ENCODE measurements around the gene FETUB.
A peak's percentile ranks its signal among the peaks of the same experiment; 100 is the strongest.

The FETUB gene

GRCh38 chr3:186636536-186636935 lies 3.7 kb upstream of the FETUB start:
- DNase-seq (ENCODE audit: low spot score): no peak

DNA sequence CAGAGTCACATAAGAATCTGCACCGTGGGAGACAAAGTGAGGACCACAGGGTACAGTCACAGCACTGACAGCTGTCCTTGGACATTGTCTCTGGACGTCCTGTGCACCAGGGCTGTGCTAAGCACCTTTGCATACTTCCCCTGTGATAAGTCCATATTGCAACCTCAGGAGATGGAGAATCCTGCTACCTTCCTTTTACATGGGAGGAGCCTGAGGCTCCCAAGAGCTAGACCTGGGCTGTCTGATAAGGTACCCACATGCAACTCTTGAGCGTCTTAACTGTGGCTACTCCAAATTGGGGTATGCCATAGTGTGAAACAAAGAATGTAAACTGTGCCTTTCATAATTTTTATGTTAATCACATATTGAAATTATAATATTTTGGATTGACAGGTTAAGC lies 2.5 kb upstream of the FETUB start:
- DNase-seq (ENCODE audit: low spot score): no peak

- DNase-seq (ENCODE audit: low spot score): no peak
Observed at GRCh38 chr3:186638259-186638658, 1.9 kb upstream of the FETUB start.

- DNase-seq (ENCODE audit: low spot score): no peak
Observed at GRCh38 chr3:186640473-186640818, 247 bp downstream of the FETUB start.

DNA sequence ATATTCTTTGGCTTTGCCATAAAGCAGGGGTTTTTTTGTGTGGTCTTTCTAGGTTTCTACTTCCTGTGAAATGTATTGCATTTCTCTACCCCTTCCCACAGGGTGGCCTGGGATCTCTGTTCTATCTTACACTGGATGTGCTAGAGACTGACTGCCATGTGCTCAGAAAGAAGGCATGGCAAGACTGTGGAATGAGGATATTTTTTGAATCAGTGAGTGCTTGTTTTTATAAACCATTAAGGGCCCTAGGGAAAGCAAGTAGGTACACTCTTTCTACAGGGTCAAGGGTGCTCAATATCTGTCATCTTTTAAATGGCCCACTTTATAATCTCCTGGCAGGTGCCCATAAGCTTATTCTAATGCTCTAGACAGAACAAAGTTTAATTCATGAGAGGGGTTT lies 730 bp downstream of the FETUB start:
- no peak for DNase-seq (ENCODE audit: low spot score)

DNA sequence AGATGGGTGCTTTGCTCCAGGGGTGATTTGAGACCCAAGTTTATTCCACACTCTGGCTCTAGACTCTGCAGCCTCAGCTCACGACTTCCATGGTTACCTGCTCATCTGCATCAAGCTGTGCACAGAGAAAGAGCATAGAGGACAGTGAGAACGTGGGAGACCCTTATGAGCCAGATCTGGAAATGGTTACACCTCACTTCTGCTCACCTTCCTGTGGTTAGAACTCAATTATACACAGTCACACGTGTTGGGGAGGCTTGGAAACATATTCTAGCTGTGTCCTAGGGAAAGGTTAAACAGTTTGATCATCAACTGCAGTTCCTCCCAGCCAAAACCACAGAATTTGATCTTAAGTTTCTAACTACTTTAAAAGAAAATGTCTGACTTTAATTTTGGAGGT lies 1.8 kb downstream of the FETUB start:
- no peak for DNase-seq (ENCODE audit: low spot score)

DNA sequence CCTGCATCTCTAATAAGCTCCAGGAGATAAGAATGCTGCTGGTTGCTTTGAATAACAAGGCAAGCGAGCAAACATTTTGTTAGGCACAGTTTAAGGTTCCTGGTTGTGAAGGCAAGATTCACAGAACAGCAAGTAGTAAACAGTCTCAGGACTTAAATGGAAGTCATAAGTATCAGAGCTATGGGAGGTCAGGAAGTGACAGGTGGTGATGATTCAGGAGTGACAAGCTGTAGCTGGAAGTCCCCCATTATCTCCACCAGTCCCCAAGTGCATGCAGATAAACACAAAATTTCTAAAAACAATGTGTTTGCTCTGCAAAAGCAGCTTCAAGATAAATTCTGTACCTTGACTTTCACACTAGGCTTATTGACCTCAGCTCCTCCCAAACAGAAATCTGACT lies 3.3 kb downstream of the FETUB start:
- no peak for DNase-seq (ENCODE audit: low spot score)

- no peak for DNase-seq (ENCODE audit: low spot score)
Observed at GRCh38 chr3:186644683-186645082, 4.5 kb downstream of the FETUB start.

GRCh38 chr3:186646106-186646505 lies 5.9 kb downstream of the FETUB start:
- DNase-seq (ENCODE audit: low spot score): no peak

GRCh38 chr3:186646841-186647240 lies 6.6 kb downstream of the FETUB start:
- DNase-seq (ENCODE audit: low spot score): no peak

DNA sequence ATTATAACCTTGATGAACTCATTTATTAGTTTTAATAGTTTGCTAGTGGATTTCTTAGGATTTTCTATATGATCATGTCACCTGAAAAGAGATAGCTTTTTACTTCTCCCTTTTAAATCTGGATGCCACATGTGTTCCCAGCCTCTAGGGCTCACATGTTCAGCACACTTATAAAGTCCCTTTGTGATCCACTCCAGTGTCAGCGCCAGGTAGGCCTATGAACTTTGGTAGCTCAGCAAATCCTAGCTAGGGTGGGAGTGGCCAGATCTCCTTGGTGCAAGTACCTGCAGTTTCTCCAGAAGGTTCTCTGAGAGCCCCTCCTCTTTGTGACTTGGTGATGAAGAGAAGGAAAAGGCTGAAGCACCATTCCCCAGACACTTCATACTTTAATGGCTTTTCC lies 8.7 kb downstream of the FETUB start:
- DNase-seq (ENCODE audit: low spot score): no peak

- no peak for DNase-seq (ENCODE audit: low spot score)
Observed at GRCh38 chr3:186651678-186652215, 11.5 kb downstream of the FETUB start.

- peak; percentile 73 for DNase-seq (ENCODE audit: low spot score)
Observed at GRCh38 chr3:186653080-186653707, 13.0 kb downstream of the FETUB start.

DNA sequence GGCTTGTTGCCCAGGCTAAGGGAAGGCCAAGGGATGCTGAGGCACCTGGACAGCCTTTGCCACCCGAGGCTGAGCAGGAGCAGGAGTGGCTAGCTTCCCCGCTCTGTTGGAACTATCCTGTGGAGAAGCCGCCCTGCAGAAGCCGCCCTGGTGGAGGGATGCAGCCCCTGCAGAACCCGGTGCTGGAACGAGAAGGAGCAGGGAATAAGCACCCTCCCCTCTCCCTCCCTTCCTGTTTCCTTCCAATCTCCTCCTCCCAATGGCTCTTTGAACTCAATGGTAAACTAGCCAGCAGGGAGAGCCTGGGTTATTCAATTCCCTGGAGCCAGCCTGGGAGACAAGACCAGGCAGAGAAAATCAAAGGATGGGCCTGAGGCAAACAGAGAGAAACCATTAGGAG lies 13.8 kb downstream of the FETUB start:
- DNase-seq (ENCODE audit: low spot score): no peak

DNA sequence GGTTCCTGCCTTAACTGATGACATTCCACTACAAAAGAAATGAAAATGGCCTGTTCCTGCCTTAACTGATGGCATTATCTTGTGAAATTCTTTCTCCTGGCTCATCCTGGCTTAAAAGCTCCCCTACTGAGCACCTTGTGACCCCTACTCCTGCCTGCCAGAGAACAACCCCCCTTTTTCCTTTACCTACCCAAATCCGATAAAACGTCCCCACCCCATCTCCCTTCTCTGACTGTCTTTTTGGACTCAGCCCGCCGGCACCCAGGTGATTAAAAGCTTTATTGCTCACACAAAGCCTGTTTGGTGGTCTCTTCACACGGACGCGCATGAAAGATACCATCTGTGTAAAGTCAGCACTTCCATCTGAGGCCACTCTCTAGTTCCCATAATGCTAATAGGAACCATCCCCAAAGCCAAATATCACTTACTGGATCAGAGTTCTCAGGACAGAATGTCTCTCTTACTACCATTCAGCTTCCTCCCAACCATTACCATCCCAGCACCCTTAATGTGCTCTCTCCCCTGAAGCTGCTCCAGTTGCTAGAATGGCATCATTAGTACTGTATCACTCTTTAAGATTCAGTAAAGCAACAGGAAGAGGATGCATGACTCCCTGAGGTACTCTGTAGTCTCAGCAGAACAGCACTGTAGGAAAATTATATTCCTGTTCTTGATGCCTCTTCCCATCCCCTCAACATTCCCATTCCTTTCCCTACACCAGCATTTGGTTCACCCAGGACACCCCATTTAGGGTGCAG lies 23.3 kb downstream of the FETUB start:
- DNase-seq (ENCODE audit: low spot score): no peak

DNA sequence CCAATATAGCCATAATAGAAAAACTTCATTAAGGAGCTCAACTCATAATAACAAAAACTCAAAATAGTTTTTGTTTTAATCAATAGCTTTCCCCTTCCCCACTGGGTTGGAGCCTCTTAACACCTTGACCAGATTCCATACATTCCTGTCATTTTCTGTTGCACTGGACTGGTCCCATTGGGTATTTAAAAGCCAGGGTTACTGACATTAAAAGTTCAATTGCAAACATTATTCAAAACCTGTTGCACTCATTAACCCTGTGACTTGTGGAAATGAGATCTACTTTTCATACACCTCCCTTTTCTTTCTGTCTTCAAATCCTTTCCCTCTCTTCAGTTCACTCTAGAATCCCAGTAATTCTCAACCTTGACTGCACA lies 23.9 kb downstream of the FETUB start:
- DNase-seq (ENCODE audit: low spot score): no peak

- DNase-seq (ENCODE audit: low spot score): no peak
Observed at GRCh38 chr3:186664506-186664905, 24.3 kb downstream of the FETUB start.

DNA sequence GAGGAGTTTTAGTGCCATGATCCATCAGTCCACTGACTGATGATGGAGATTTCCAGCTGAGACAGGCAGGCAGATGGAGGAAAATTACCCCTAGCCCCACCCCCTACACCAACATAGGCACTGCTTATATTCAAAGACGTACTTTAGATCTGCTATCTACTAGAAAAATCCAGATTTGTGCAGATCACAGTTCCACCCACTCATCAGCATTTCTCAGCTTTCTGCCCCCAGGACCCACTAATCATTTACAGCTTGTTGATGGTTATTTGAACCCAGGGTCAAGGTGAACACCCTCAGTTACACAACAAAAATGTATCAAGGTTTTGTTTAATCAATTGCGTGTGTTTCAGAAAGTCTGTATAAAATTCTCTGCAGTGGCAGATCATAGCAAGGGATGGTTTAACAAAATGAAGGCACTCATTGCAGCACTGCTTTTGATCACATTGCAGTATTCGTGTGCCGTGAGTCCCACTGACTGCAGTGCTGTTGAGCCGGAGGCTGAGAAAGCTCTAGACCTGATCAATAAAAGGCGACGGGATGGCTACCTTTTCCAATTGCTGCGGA lies 25.5 kb downstream of the FETUB start, which contains the start of gene HRG:
TSS of gene HRG (plus strand) at position 390 of the 564 bp plus-strand sequence. CDS start at position 408, 18 bp downstream.
- no peak for DNase-seq (ENCODE audit: low spot score)

GRCh38 chr3:186668426-186668825 lies 28.2 kb downstream of the FETUB start:
- DNase-seq (ENCODE audit: low spot score): no peak

DNA sequence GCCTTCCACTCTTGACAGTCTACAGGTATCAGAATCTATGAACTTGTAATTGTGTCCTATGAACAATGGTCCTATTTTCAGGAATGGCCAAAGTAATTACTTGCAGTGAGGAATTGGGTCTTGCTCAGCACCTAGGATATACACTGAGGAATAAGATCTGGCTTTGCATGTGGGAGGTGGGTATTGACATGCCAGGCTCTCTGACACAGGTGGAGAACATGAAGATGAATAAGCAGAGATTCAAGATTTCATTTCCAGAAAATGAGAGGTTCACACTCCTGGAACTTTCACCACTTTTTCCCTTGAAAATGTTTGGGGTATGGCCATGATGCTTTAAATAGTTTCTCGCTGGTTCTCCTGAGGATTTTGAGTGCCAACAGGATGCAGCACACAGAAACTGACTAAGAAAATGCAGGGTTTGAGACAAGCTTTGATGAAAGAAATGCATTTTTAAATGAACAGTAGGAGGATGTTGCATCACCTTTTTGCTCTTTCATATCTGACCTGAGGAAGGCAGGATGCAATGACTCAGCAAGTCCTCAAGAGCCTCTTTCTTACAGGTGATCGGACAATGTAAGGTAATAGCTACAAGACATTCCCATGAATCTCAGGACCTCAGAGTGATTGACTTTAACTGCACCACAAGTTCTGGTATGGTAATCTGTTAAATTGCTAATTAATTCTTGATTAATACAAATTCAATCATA lies 29.3 kb downstream of the FETUB start:
- no peak for DNase-seq (ENCODE audit: low spot score)

- no peak for DNase-seq (ENCODE audit: low spot score)
Observed at GRCh38 chr3:186670155-186670554, 30.0 kb downstream of the FETUB start.

DNA sequence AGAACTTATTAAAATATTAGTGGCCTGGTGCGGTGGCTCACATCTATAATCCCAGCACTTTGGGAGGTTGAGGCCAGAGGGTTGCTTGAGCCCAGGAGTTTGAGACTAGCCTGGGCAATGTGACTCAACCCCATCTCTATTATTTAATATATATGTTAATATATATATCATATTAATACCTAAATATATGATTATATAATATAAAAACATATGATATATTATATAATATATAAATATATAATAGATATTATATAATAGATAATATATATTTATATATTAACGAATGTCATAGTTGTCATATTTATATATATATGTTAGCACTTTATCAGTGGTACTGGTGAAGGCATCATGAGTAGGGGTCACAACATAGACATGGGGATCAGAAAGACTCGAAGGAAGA lies 30.9 kb downstream of the FETUB start:
- no peak for DNase-seq (ENCODE audit: low spot score)

DNA sequence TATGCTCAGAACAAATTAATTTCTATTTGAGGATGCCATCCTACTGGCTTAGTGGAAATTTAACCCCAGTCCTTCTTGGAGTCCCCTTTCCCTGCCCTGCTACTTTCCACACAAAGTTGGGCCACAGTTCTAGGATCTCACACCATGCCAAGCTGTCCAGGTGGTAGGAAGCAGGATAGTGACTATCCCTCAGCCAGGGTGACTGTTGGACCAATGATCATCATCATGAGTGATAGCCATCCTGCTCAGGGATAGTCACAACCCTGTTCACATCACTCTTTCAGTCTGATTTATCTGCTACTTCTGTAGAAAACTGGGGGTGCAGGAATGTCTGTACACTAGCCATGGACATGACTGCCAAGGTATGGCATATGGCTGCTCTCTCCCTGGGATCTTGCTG lies 38.4 kb downstream of the FETUB start:
- DNase-seq (ENCODE audit: low spot score): no peak
